ENCODE results near the gene DRD3. TPM values are rescaled to one million over a fixed set of nuclear protein-coding genes. Genes with fewer than 3 reads are reported as not detected.

The DRD3 gene
- total and polyA plus RNA-seq, 2 of the 8 experiments (the other 6 are each of a cell fraction or from before 2014, with no cell fraction given), result 0.32 to 1.3 TPM

- no peak for TF ChIP-seq CBX8 (IDR thresholded peaks at IDR 0.05; ENCODE audit: borderline replicate concordance, low read depth, low read length)
- TF ChIP-seq JUN (IDR thresholded peaks at IDR 0.05; ENCODE audit: low read depth, low read length), result no peak
- no peak for TF ChIP-seq EGR1 (IDR thresholded peaks at IDR 0.05; ENCODE audit: borderline replicate concordance, low read depth, low read length)
- no peak for TF ChIP-seq RXRA (IDR thresholded peaks at IDR 0.05; ENCODE audit: insufficient read depth, low read depth, low read length)
- TF ChIP-seq CREB1 (IDR thresholded peaks at IDR 0.05), result no peak
- TF ChIP-seq MAX (IDR thresholded peaks at IDR 0.05), result no peak
- no peak for TF ChIP-seq POLR2AphosphoS5 (IDR thresholded peaks at IDR 0.05; ENCODE audit: low read depth, low read length)
- TF ChIP-seq CHD7 (IDR thresholded peaks at IDR 0.05; ENCODE audit: insufficient replicate concordance, low read length), result no peak
These were observed 39.8 kb upstream of the DRD3 start (continued) for GRCh38 chr3:114218578-114219185.
